ENCODE measurements around the gene XRN2.

The XRN2 gene

DNA sequence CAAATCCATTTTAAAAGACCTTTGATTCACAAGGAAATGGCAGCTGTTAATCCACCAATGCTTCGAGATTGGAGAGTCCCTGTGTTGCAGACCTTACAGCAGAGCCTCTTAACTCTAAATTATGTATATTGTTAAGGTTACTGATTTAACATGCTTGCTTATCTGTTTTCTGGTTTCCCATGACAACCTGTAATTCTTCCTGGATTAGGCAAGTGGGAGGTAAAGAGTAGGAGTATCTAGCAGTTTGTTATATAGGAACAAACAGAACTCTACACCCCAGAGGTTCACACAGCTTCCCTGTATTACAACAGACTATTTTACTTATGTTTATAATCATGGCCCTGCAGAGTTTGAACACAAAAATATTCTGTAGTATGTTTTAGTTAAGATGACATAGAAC, 54.7 kb downstream of the XRN2 start:
- no peaks in the 10 kb centered on the region for H3K79me2 ChIP-seq
- no peaks in the 10 kb centered on the region for H3K36me3 ChIP-seq (ENCODE audit: control insufficient read depth, insufficient read depth, low read length)

GRCh38 chr20:21358737-21359136, 55.6 kb downstream of the XRN2 start:
- Histone ChIP-seq H3K79me2 (no peaks in the 10 kb centered on the region), H3K4me1 (no peaks in the 10 kb centered on the region), H3K4me3 (ENCODE audit: low read depth, low read length) (no peak overlapping the region), H2AFZ (no peak overlapping the region), H3K4me2 (ENCODE audit: low read length) (no peak overlapping the region), H3K9ac (no peak overlapping the region), H3K9me3 (ENCODE audit: control insufficient read depth, low read length) (no peaks in the 10 kb centered on the region), H3K36me3 (ENCODE audit: control insufficient read depth, insufficient read depth, low read length) (no peaks in the 10 kb centered on the region), H3K27me3 (ENCODE audit: control insufficient read depth, insufficient read depth, low read length) (no peaks in the 10 kb centered on the region), H3K27ac (no peak overlapping the region)
- TF ChIP-seq, protein P1, sequence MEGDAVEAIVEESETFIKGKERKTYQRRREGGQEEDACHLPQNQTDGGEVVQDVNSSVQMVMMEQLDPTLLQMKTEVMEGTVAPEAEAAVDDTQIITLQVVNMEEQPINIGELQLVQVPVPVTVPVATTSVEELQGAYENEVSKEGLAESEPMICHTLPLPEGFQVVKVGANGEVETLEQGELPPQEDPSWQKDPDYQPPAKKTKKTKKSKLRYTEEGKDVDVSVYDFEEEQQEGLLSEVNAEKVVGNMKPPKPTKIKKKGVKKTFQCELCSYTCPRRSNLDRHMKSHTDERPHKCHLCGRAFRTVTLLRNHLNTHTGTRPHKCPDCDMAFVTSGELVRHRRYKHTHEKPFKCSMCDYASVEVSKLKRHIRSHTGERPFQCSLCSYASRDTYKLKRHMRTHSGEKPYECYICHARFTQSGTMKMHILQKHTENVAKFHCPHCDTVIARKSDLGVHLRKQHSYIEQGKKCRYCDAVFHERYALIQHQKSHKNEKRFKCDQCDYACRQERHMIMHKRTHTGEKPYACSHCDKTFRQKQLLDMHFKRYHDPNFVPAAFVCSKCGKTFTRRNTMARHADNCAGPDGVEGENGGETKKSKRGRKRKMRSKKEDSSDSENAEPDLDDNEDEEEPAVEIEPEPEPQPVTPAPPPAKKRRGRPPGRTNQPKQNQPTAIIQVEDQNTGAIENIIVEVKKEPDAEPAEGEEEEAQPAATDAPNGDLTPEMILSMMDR (IDR thresholded peaks at IDR 0.05) = no peak

More for the DNA sequence above, 54.7 kb downstream of the XRN2 start:
- no peaks in the 10 kb centered on the region for H3K4me1 ChIP-seq
- TF ChIP-seq, protein P1 (IDR thresholded peaks at IDR 0.05) = no peak
- H3K4me3 ChIP-seq (ENCODE audit: low read depth, low read length) = no peak overlapping the region
- no peak overlapping the region for H2AFZ ChIP-seq
- H3K4me2 ChIP-seq (ENCODE audit: low read length) = no peak overlapping the region
- no peaks in the 10 kb centered on the region for H3K27me3 ChIP-seq (ENCODE audit: control insufficient read depth, insufficient read depth, low read length)
- H3K9me3 ChIP-seq (ENCODE audit: control insufficient read depth, low read length) = no peaks in the 10 kb centered on the region
- H3K27ac ChIP-seq = no peak overlapping the region
- no peak overlapping the region for H3K9ac ChIP-seq

- H3K4me3 ChIP-seq (ENCODE audit: low read depth, low read length) = no peak overlapping the region
- no peak overlapping the region for H3K9ac ChIP-seq
- TF ChIP-seq, protein P1 (IDR thresholded peaks at IDR 0.05) = no peak
- H3K36me3 ChIP-seq (ENCODE audit: control insufficient read depth, insufficient read depth, low read length) = no peaks in the 10 kb centered on the region
- no peaks in the 10 kb centered on the region for H3K4me1 ChIP-seq
- H3K27ac ChIP-seq = no peak overlapping the region
- no peaks in the 10 kb centered on the region for H3K27me3 ChIP-seq (ENCODE audit: control insufficient read depth, insufficient read depth, low read length)
- H3K4me2 ChIP-seq (ENCODE audit: low read length) = no peak overlapping the region
- H2AFZ ChIP-seq = no peak overlapping the region
- no peaks in the 10 kb centered on the region for H3K9me3 ChIP-seq (ENCODE audit: control insufficient read depth, low read length)
- H3K79me2 ChIP-seq = no peaks in the 10 kb centered on the region
Measured at GRCh38 chr20:21360705-21361104, 57.6 kb downstream of the XRN2 start.

DNA sequence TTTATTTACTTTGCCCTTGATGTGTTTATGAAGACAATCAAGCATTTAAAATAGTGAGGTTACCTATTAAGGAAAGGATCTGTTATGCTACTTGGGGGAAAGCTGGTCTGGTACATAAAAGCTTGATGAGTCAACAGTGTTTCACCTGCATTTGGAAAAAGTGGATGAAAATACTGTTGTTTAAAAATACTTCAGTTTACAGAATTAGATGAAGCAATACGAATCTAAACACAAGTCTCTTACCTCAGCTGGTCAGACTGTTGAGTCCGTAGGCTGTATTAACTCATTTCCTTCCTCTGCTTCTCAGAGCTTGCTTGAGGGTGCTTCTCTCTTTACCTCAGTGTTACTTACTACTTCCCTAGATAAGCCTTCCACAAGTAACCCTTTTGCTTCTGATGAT, 58.1 kb downstream of the XRN2 start:
- Histone ChIP-seq H3K4me2 (ENCODE audit: low read length) (no peak overlapping the region), H3K9ac (no peak overlapping the region), H3K79me2 (no peaks in the 10 kb centered on the region), H3K27me3 (ENCODE audit: control insufficient read depth, insufficient read depth, low read length) (no peaks in the 10 kb centered on the region), H3K27ac (no peak overlapping the region), H3K36me3 (ENCODE audit: control insufficient read depth, insufficient read depth, low read length) (no peaks in the 10 kb centered on the region), H3K4me1 (no peaks in the 10 kb centered on the region), H3K9me3 (ENCODE audit: control insufficient read depth, low read length) (no peaks in the 10 kb centered on the region), H3K4me3 (ENCODE audit: low read depth, low read length) (no peak overlapping the region), H2AFZ (no peak overlapping the region)
- TF ChIP-seq, protein P1 (IDR thresholded peaks at IDR 0.05) = no peak

DNA sequence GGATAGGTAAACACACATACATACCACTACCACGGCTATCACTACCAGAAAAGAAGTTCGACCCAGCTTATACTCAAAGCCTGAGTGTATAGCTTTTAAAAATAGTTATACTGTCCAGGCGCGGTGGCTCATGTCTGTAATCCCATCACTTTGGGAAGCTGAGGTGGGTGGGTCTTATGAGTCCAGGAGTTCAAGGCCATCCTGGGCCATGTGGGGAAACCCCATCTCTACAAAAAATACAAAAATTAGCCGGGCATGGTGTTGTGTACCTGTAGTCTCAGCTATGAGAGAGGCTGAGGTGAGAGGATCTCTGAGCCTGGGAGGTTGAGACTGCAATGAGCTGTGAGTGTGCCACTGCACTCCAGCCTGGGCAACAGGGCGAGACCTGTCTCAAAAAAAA, 61.3 kb downstream of the XRN2 start:
- TF ChIP-seq, protein P1 (IDR thresholded peaks at IDR 0.05) = no peak
- no peaks in the 10 kb centered on the region for H3K79me2 ChIP-seq
- H3K27me3 ChIP-seq (ENCODE audit: control insufficient read depth, insufficient read depth, low read length) = no peaks in the 10 kb centered on the region
- H3K36me3 ChIP-seq (ENCODE audit: control insufficient read depth, insufficient read depth, low read length) = no peaks in the 10 kb centered on the region
- H3K9me3 ChIP-seq (ENCODE audit: control insufficient read depth, low read length) = no peaks in the 10 kb centered on the region
- no peaks in the 10 kb centered on the region for H3K4me1 ChIP-seq
- H3K4me3 ChIP-seq (ENCODE audit: low read depth, low read length) = no peak overlapping the region
- no peak overlapping the region for H3K9ac ChIP-seq
- H3K4me2 ChIP-seq (ENCODE audit: low read length) = no peak overlapping the region
- no peak overlapping the region for H2AFZ ChIP-seq
- no peak overlapping the region for H3K27ac ChIP-seq
